ENCODE data around the gene SLC46A1.

SLC46A1 gene

DNA sequence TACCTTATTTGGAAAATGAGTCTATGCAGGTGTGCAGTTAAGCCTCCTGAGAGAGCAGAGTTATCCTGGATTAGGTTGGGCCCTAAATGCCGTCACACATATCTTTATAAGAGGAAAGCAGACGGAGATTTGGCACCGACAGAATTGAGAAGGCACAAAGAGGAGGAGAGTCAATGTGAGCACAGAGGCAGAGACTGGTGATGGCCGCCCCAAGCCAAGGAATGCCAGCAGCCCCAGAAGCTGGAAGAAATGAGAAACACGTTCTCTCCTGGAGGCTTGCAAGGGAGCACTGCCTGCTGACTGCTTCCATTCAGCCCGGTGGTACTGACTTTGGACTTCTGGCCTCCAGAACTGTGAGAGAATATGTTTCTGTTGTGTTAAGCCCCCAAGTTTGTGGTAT lies 3.2 kb downstream of the SLC46A1 start:
- no peak overlapping the region for H3K4me3 ChIP-seq (ENCODE audit: low read depth, low read length)
- no peak for TF ChIP-seq CTCF (IDR thresholded peaks at IDR 0.05; ENCODE audit: low read depth, low read length)

- H3K4me3 ChIP-seq (ENCODE audit: low read depth, low read length): no peak overlapping the region
- no peak for TF ChIP-seq CTCF (IDR thresholded peaks at IDR 0.05; ENCODE audit: low read depth, low read length)
These were observed 3.8 kb downstream of the SLC46A1 start for GRCh38 chr17:28402224-28402630.

DNA sequence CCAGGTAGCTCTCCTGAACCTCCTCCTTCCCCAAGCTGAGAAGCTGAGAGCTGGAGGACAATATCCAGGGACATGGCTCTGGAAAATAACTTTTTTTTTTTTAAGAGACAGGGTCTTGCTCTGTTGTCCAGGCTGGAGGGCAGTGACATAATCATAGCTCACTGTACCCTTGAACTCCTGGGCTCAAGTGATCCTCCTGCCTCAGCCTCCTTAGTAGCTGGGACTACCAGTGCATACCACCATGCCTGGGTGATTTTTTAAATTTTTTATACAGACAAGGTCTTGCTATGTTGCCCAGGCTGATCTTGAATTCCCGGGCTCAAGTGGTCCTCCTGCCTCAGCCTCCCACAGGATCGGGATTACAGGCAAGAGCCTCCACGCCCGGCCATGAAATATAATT lies 6.2 kb downstream of the SLC46A1 start:
- no peak for TF ChIP-seq CTCF (IDR thresholded peaks at IDR 0.05; ENCODE audit: low read depth, low read length)
- H3K4me3 ChIP-seq (ENCODE audit: low read depth, low read length): no peak overlapping the region

DNA sequence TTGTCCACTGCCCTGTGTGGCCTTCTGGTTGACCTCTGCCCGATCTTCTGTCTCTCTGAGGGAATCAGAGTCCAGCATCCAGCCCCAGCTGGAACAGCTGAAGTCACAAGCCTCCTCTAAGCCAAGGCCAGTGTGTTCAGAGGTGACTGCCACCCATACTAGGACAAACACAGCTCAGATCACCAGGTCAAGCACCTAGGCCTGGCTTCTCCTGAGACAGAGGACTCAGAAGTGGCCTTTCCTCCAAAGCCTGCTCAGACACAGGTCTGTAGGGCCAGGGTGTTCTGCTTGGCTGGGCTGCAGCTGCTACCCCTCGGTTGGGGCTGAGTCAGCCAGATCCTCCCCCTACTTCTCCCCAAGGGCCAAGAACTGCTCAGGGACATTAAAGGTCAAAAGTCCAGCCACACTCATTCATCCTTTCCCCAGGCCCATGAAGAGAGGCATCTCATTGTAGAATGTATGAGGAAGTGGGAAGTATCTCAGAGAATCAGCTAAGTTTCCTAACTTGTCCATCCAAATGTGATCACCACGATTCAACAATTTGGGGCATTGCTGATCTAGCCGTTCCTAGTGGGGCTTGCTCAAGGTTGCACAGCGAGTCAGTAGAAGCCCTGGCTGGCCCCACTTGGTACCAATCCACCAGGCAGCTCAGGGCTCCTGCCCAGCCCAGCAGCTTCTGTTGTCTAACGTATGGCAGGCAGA lies 7.6 kb downstream of the SLC46A1 start:
- no peak overlapping the region for H3K4me3 ChIP-seq (ENCODE audit: low read depth, low read length)
- TF ChIP-seq CTCF (IDR thresholded peaks at IDR 0.05; ENCODE audit: low read depth, low read length): no peak

DNA sequence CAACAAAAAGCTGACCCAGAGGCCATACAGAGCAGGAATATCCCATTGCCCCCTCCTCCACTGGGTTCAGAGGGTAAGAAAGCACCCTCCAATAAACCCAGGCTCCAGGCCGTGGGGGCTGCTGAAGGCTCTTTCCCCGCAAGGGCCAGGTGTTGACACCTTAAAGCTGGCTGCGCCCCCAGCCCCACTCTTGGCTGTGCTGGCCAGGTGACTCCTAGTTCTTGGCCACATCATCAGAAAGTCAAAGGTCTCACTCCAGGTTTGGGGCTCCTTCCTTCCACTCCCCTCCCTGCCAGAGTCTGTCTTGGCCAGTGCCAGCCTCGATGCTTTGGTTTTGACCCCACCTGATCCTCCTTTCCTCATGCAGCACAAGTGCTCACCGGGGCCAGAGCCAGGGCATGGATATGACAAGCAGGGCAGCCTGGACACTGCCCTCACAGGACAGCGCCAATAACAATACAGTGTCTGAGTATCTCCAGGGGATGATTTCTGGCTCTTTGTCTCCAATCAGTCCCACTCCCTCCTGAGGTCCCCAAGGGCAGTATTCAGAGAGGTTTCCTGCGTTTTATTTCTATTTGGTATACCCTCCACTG lies 8.2 kb downstream of the SLC46A1 start:
- no peak overlapping the region for H3K4me3 ChIP-seq (ENCODE audit: low read depth, low read length)
- no peak for TF ChIP-seq CTCF (IDR thresholded peaks at IDR 0.05; ENCODE audit: low read depth, low read length)

- no peak for TF ChIP-seq CTCF (IDR thresholded peaks at IDR 0.05; ENCODE audit: low read depth, low read length)
These were observed 8.7 kb downstream of the SLC46A1 start for GRCh38 chr17:28397275-28397674.

GRCh38 chr17:28396635-28397239 lies 9.3 kb downstream of the SLC46A1 start:
- TF ChIP-seq CTCF (IDR thresholded peaks at IDR 0.05; ENCODE audit: low read depth, low read length): no peak
- no peak overlapping the region for H3K4me3 ChIP-seq (ENCODE audit: low read depth, low read length)

More at GRCh38 chr17:28397275-28397674, 8.7 kb downstream of the SLC46A1 start:
- H3K4me3 ChIP-seq (ENCODE audit: low read depth, low read length): no peak overlapping the region
